Upper lobe of left lung (tissue), 6 donors: ENCODE results near the gene MAVS. TPM values are rescaled to one million over a fixed set of nuclear protein-coding genes. Genes with fewer than 3 reads are reported as not detected.
A peak's percentile ranks its signal among the peaks of the same experiment; 100 is the strongest.
"Not testable (repeated sequence)": the region's sequence is repeated elsewhere in the genome, so short reads cannot be mapped to it uniquely, and the experiment has no call there.

Experiments
- ATAC-seq, 2 donors: fragments of 200-7000 bp; cut with Tn5 transposase; one replicate each; pipeline ENCODE4 v1.9.1; 2022; ENCODE audit warnings: mild to moderate bottlenecking in 2 of 2, moderate library complexity in 2 of 2; ENCODE audit not compliant: low FRiP score in 2 of 2
- DNase-seq, 2 donors: peaks; one replicate each; pipeline ENCODE4 v3.0.0-alpha.2; 2019 to 2020
- H3K27ac ChIP-seq, 4 donors: fragments of 200-600 bp; sonication (generic); one replicate each; pipeline ENCODE4 v1.5.1; 2016 to 2019
- H3K27me3 ChIP-seq, 4 donors: fragments of 200-600 bp; sonication (generic); one replicate each; pipeline ENCODE4 v1.5.1; 2017 to 2019
- H3K36me3 ChIP-seq, 4 donors: fragments of 200-600 bp; sonication (generic); one replicate each; pipeline ENCODE4 v1.5.1; 2016 to 2019
- H3K4me1 ChIP-seq, 4 donors: fragments of 200-600 bp; sonication (generic); one replicate each; pipeline ENCODE4 v1.5.1; 2018 to 2019
- H3K4me3 ChIP-seq, 4 donors: fragments of 200-600 bp; sonication (generic); one replicate each; pipeline ENCODE4 v1.5.1; 2017 to 2019; ENCODE audit warnings: mild to moderate bottlenecking in 2 of 4, moderate library complexity in 1 of 4
- H3K9me3 ChIP-seq, 4 donors: fragments of 200-600 bp; sonication (generic); one replicate each; pipeline ENCODE4 v1.5.1; 2018 to 2019
- EP300 ChIP-seq, 4 donors: sonication (generic); formaldehyde crosslinking; IDR thresholded peaks; one replicate each; pipeline ENCODE4 v1.5.1; 2017; ENCODE audit warnings: antibody characterized with exemption in 4 of 4, control low read depth in 2 of 4
- POLR2A ChIP-seq, 4 donors: fragments of 450-650 bp; IDR thresholded peaks; one replicate each; pipeline ENCODE4 v1.5.1; 2016 to 2017; ENCODE audit warnings: antibody characterized with exemption in 4 of 4, mild to moderate bottlenecking in 2 of 4
- POLR2AphosphoS5 ChIP-seq, 2 donors: sonication (generic); formaldehyde crosslinking; IDR thresholded peaks; one replicate each; pipeline ENCODE4 v1.5.1; 2017; ENCODE audit warnings: antibody characterized with exemption in 2 of 2
- WGBS, 2 donors: methylation state at CpG; one replicate each; pipeline ENCODE4 v1.1.5; 2017 to 2018; 5-methylcytosine and 5-hydroxymethylcytosine counted together
- total RNA-seq, 6 donors: library from RNA; depleted of rRNA in 4 of 6; stranded (reverse); fragments of >200 nt in 4 of 6; gene quantifications; one replicate each; pipeline versions ENCODE4 v1.1.0 to v1.2.1, GENCODE V29; 2016 to 2021
- TF ChIP-seq, protein P1 (sequence below), 6 experiments: fragments of 450-650 bp in 4 of 6; fragments of 200-600 bp in 2 of 6; sonication (generic) in 2 of 6; IDR thresholded peaks; one replicate each; pipeline ENCODE4 v1.5.1; 2016 to 2019; ENCODE audit warnings: antibody characterized with exemption in 6 of 6
- donor health status: DM: no; HTN: no; CAD: no; lungs with moderate emphysema.
- donor health status: DM: no; HTN: yes; CAD: no; lungs with severe emphysema.

Gene MAVS
- total RNA-seq, 6 donors from 2014 or later = 31.0 to 54.5 (median 39.9) TPM

DNA sequence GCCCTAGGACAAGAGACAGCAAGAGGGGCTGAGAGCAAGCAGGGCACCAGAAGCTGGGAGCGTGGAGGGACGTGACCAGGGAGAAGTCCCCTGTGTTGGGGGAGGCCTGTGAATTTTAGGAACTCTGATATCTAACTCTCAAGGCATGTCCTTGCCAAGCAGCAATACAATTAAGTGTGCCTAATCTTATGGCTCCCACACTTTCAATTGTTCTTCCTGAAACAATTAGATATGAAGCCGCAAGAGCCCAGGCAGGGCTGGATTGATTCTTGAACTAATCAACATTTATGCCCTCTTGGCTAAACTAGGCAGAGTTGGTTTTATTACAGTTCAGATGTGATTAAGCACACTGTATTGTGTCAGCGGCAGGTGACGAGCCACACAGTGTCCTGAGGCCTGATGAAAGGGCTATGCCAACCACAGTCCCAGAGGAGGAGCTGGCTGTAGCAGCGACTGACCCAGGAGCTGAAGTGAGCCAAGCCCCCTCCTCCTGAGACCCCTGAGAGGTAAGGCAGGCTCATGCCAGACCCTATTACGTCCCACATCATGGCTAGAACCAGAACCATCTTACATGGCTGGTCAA lies 4.2 kb upstream of the MAVS start:
- ATAC-seq = no peak
- DNase-seq = no peak
- H3K4me3 ChIP-seq = no peak overlapping the region
- peak overlapping the region in 2 of 4 donors; percentile 12 to 39 for H3K27ac ChIP-seq
- TF ChIP-seq POLR2AphosphoS5 (IDR thresholded peaks at IDR 0.05) = no peak
- TF ChIP-seq, protein P1, sequence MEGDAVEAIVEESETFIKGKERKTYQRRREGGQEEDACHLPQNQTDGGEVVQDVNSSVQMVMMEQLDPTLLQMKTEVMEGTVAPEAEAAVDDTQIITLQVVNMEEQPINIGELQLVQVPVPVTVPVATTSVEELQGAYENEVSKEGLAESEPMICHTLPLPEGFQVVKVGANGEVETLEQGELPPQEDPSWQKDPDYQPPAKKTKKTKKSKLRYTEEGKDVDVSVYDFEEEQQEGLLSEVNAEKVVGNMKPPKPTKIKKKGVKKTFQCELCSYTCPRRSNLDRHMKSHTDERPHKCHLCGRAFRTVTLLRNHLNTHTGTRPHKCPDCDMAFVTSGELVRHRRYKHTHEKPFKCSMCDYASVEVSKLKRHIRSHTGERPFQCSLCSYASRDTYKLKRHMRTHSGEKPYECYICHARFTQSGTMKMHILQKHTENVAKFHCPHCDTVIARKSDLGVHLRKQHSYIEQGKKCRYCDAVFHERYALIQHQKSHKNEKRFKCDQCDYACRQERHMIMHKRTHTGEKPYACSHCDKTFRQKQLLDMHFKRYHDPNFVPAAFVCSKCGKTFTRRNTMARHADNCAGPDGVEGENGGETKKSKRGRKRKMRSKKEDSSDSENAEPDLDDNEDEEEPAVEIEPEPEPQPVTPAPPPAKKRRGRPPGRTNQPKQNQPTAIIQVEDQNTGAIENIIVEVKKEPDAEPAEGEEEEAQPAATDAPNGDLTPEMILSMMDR (IDR thresholded peaks at IDR 0.05) = no peak
- TF ChIP-seq EP300 (IDR thresholded peaks at IDR 0.05) = no peak
- no peak for TF ChIP-seq POLR2A (IDR thresholded peaks at IDR 0.05)
- no peaks in the 10 kb centered on the region for H3K27me3 ChIP-seq
- H3K9me3 ChIP-seq = no peaks in the 10 kb centered on the region
- no peaks in the 10 kb centered on the region for H3K36me3 ChIP-seq
- WGBS, 2 donors = 68 to 76% methylated on average over 5 to 7 of the region's 7 CpGs
- peaks cover 10 to 23% (median 16%) of the 10 kb centered on the region in 4 donors for H3K4me1 ChIP-seq

DNA sequence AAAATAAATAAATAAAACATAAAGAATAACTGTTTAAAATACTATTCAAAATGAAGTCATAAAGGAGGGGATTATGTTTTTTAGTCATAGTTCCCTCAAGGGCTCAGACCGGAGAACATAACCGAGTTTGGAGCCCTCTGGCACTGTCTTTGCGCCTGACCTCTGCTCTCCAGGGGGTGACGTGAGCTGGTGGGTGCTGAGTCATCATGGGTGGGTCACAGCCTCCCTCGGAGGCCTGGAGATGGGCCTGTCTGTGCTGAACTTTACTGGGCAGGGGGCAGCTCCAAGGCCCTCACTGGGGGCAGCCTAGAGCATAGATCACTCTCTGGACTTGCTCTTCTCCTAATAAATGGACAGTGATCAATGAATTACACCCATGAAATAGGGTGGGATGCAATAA lies 3.1 kb upstream of the MAVS start:
- 71 to 83% methylated on average over 4 to 5 of the region's 5 CpGs for WGBS, 2 donors
- no peaks in the 10 kb centered on the region for H3K9me3 ChIP-seq
- no peak for DNase-seq
- H3K4me3 ChIP-seq = no peak overlapping the region
- TF ChIP-seq, protein P1 (IDR thresholded peaks at IDR 0.05) = no peak
- TF ChIP-seq EP300 (IDR thresholded peaks at IDR 0.05) = no peak
- TF ChIP-seq POLR2AphosphoS5 (IDR thresholded peaks at IDR 0.05) = no peak
- no peak for TF ChIP-seq POLR2A (IDR thresholded peaks at IDR 0.05)
- H3K27me3 ChIP-seq = no peaks in the 10 kb centered on the region
- peaks cover 20 to 33% (median 23%) of the 10 kb centered on the region in 4 donors for H3K4me1 ChIP-seq
- H3K27ac ChIP-seq = no peak overlapping the region
- ATAC-seq = peak in 1 of 2 donors; percentile 48
- H3K36me3 ChIP-seq = no peaks in the 10 kb centered on the region

DNA sequence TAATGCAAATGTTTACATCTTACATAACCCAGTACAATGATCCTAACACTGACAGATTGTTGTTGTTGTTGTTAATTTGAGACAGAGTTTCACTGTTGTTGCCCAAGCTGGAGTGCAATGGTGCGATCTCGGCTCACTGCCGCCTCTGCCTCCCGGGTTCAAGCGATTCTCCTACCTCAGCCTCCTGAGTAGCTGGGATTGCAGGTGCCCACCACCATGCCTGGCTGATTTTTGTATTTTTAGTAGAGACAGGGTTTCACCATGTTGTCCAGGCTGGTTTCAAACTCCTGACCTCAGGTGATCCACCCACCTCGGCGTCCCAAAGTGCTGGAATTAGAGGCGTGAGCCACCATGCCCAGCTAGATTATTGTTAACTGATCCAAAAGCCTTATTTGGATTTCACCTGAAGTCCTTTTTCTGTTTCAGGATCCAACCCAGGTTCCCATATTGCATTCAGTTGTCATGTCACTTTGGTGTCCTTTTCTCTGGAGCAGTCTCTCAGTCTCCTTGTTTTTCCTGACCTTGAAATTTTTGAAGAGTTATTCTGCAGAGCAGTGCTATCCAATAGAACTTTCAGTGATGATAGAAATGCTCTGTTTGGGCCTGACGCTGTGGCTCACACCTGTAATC lies 2.5 kb upstream of the MAVS start:
- 95 to 96% methylated on average over 9 of the region's 9 CpGs for WGBS, 2 donors
- not testable (repeated sequence) for ATAC-seq, H3K36me3 ChIP-seq, H3K4me3 ChIP-seq, DNase-seq, H3K27ac ChIP-seq, H3K27me3 ChIP-seq, H3K9me3 ChIP-seq
- H3K4me1 ChIP-seq = peaks cover 22 to 35% (median 24%) of the 10 kb centered on the region in 4 donors

DNA sequence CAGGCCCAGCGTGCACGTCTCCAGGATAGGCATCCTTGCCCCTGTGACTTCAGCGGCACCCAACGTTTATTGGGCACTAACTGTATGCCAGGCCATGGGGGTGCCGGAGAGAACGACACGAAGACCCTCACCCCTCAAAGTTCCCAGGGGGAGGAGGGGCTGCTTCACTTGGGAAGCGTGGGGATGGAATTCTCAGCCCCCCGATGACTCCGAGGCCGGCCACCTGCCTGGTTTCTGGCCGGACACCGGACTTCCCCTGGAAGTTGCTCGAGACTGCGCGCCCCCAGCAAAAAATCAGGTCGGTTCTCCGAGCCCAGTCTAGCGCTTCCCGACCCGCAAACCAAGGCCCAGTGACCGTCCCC lies 275 bp upstream of the MAVS start:
- no peak for ATAC-seq
- no peak for DNase-seq
- Histone ChIP-seq H3K4me3 (peak overlapping the region; percentile 72 to 98 (median 89)), H3K4me1 (peaks cover 16 to 30% (median 21%) of the 10 kb centered on the region in 4 donors), H3K36me3 (no peaks in the 10 kb centered on the region), H3K27me3 (no peaks in the 10 kb centered on the region), H3K9me3 (no peaks in the 10 kb centered on the region), H3K27ac (peak overlapping the region; percentile 93 to 97 (median 95))
- WGBS, 2 donors = 3 to 8% methylated on average over 2 to 17 of the region's 22 CpGs
- no peak for TF ChIP-seq POLR2AphosphoS5 (IDR thresholded peaks at IDR 0.05)
- no peak for TF ChIP-seq POLR2A (IDR thresholded peaks at IDR 0.05)
- no peak for TF ChIP-seq EP300 (IDR thresholded peaks at IDR 0.05)

DNA sequence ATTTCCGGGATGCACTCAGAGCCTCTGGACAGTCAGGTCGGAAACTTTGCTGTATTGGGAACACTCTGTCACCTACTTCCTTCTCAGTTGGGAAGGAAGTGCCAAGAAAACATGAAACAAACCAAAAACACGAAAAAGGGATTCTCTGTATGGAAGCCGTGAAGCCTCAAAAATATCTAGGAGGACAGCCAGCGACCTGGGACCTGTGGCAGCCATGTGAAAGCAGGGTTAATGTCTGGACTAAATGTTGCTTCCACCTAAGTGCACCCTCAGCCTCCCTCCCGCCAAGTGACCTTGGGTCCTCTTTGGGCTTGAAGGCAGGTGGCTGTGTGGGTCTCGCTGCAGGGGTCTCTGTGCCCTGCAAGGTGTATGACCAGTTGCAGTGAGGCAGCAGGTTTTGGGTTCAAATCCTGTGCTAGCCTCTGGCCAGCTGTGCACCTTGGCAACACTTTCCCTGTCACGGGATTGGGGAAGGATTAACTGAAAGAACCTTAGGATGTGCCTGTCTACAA lies 851 bp downstream of the MAVS start:
- no peak for ATAC-seq
- DNase-seq = no peak
- H3K27me3 ChIP-seq = no peaks in the 10 kb centered on the region
- peaks cover 16 to 30% (median 21%) of the 10 kb centered on the region in 4 donors for H3K4me1 ChIP-seq
- 25 to 27% methylated on average over 8 of the region's 8 CpGs for WGBS, 2 donors
- peak in 1 of 4 donors; percentile 11 for TF ChIP-seq EP300 (IDR thresholded peaks at IDR 0.05)
- TF ChIP-seq, protein P1 (IDR thresholded peaks at IDR 0.05) = no peak
- H3K36me3 ChIP-seq = no peaks in the 10 kb centered on the region
- H3K9me3 ChIP-seq = no peaks in the 10 kb centered on the region
- peak overlapping the region; percentile 93 to 97 (median 95) for H3K27ac ChIP-seq
- H3K4me3 ChIP-seq = peak overlapping the region; percentile 72 to 98 (median 89)
